ENCODE measurements around the gene PIGR.

The PIGR gene, protein sequence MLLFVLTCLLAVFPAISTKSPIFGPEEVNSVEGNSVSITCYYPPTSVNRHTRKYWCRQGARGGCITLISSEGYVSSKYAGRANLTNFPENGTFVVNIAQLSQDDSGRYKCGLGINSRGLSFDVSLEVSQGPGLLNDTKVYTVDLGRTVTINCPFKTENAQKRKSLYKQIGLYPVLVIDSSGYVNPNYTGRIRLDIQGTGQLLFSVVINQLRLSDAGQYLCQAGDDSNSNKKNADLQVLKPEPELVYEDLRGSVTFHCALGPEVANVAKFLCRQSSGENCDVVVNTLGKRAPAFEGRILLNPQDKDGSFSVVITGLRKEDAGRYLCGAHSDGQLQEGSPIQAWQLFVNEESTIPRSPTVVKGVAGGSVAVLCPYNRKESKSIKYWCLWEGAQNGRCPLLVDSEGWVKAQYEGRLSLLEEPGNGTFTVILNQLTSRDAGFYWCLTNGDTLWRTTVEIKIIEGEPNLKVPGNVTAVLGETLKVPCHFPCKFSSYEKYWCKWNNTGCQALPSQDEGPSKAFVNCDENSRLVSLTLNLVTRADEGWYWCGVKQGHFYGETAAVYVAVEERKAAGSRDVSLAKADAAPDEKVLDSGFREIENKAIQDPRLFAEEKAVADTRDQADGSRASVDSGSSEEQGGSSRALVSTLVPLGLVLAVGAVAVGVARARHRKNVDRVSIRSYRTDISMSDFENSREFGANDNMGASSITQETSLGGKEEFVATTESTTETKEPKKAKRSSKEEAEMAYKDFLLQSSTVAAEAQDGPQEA

DNA sequence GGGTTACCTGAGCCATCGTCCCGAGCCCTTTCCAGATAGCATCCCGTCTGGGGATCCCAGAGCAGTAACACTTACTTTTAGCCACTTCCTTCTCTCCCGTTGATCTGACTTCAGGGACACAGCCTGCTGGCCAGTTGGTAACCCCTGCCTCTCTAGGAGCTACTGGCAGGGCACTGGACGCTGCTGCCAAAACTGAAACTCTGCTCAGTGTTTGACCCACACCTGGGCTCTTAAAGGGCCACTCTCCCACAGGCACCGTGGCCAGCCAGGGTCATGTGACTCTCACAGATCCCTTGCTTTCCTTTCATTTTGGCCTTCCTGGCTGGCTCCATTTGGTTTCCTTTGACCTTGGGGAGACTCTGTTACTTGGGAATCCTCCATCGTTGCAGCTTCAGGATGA lies at the start of gene PIGR:
PIGR (minus strand) TSS at position 206 of the 400 bp plus-strand sequence. CDS start 5,935 bp downstream, outside the sequence.
- ChIA-PET POLR2A (ENCODE audit: low non-redundant PET) (no interaction called here), CTCF (no interaction called here)
- no peak for DNase-seq (ENCODE audit: low spot score)
- no peak within 1 kb of the TSS for H3K27ac ChIP-seq
- TF ChIP-seq, protein P1, sequence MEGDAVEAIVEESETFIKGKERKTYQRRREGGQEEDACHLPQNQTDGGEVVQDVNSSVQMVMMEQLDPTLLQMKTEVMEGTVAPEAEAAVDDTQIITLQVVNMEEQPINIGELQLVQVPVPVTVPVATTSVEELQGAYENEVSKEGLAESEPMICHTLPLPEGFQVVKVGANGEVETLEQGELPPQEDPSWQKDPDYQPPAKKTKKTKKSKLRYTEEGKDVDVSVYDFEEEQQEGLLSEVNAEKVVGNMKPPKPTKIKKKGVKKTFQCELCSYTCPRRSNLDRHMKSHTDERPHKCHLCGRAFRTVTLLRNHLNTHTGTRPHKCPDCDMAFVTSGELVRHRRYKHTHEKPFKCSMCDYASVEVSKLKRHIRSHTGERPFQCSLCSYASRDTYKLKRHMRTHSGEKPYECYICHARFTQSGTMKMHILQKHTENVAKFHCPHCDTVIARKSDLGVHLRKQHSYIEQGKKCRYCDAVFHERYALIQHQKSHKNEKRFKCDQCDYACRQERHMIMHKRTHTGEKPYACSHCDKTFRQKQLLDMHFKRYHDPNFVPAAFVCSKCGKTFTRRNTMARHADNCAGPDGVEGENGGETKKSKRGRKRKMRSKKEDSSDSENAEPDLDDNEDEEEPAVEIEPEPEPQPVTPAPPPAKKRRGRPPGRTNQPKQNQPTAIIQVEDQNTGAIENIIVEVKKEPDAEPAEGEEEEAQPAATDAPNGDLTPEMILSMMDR (conservative IDR thresholded peaks at IDR 0.05; ENCODE audit: low read depth) = no peak

DNA sequence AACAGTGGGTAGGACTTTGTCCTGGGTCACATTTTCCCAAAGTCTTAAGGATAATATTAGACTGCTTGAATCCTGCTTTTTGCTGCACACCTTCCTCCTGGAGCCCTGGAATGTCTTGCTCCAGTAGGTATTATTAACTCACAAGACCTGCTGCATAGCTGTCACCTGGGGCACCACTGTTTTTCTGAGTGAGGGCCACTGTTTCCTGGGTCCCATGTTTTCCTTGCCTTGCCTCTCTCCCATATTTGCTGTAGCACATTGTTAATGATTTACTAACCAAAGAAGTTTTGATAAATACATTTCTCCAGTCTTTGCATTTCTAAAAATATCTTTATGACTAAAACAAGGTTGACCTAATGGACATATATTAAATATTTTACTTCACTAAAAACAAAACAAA lies 46.5 kb upstream of the PIGR start:
- ChIA-PET CTCF (no interaction called here), POLR2A (ENCODE audit: low non-redundant PET) (no interaction called here)
- TF ChIP-seq, protein P1 (conservative IDR thresholded peaks at IDR 0.05; ENCODE audit: low read depth) = no peak
- DNase-seq (ENCODE audit: low spot score) = no peak
- H3K27ac ChIP-seq = no peak overlapping the region

DNA sequence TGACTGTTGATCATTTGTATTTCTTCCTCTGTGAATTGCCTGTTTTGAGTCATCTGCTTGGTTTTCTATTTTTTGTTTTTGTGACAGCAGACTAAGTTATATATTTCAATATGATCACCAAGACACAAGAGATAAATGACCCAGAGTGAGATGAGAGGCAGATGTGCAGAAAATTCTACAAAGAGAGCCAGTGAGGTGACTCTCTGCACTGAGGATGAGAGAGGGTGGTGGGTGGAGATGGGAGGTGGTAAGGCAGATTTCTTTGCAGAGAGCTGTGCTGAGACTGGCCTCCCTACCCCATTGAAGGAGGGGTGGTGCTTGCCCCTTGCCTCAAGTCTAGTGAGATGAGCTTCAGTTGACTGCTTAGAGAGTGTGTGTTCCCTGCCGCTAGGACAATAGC lies 41.6 kb upstream of the PIGR start:
- DNase-seq (ENCODE audit: low spot score) = no peak
- TF ChIP-seq, protein P1 (conservative IDR thresholded peaks at IDR 0.05; ENCODE audit: low read depth) = no peak
- CTCF ChIA-PET = no interaction called here
- POLR2A ChIA-PET (ENCODE audit: low non-redundant PET) = no interaction called here
- H3K27ac ChIP-seq = no peak overlapping the region

DNA sequence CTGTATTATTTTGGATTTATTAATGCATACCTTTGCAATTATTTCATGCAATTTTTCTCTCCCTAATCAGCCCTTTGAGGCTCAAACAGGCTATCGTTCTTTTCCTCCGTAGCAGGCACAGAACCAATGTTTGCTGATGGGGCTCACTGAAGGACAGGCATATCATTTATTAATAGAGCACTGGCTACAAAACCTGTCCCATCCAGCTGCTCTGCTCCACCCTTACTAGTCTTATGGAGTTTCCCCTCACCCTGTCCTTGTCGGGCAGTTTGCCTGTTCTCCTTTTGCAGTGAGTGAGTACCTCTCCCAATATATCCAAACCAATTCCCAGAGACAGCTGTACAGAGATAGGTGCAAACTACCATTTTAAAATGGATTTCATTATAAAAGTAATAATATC lies 40.6 kb upstream of the PIGR start:
- TF ChIP-seq, protein P1 (conservative IDR thresholded peaks at IDR 0.05; ENCODE audit: low read depth) = no peak
- POLR2A ChIA-PET (ENCODE audit: low non-redundant PET) = no interaction called here
- CTCF ChIA-PET = interaction anchor here (0.8 kb wide), 1 partner anchor 17 kb away, joined by 3 read pairs; no protein-coding TSS in a partner anchor
- DNase-seq (ENCODE audit: low spot score) = no peak
- H3K27ac ChIP-seq = no peak overlapping the region

DNA sequence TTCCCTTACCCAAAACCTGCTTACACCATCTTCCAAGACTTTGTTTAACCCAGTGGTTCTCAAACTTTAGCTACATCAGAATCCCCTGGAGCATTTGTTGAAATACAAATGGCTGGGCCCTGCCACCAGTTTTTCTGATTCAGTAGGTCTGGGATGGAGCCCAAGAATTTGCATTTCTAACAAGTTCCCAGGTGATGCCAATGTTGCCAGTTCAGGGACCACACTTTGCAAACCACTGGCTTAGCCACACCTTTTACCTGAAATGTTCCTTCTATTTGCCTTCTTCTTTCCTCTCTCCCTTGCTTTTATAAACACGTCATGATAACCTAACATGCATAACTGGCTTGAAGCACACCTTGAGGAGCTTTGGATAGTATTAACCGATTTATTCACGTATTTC lies 40.1 kb upstream of the PIGR start:
- ChIA-PET CTCF (interaction anchor here (0.8 kb wide), 1 partner anchor 18 kb away, joined by 3 read pairs; no protein-coding TSS in a partner anchor), POLR2A (ENCODE audit: low non-redundant PET) (no interaction called here)
- TF ChIP-seq, protein P1 (conservative IDR thresholded peaks at IDR 0.05; ENCODE audit: low read depth) = no peak
- DNase-seq (ENCODE audit: low spot score) = no peak
- H3K27ac ChIP-seq = no peak overlapping the region

DNA sequence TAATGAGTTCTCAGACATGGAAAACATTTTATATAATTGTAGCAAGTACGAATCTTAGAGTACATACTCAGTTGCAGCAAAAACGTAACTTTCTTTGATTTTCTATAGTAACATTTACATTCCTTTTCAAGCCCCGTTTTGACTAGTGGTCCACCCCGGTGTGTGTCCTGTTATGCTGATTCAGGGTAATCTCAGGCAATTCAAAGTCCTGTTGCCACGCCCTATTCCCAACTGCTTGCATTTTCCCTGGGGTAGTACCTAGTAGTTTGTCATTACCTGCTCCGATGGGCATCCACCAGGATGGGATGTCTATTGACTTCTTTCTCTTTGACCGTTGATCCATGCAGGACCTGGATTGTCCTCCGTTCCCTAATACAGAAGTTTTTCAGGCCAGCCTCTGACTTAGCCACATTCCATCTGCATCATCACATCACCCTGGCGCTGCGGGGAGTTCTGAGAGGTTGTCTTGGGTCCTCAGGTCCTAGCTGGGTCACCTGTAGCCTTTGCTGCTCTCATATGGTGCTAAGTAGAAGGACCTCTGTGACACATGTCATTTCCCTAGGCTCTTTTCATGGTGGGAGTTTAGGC lies 39.0 kb upstream of the PIGR start:
- POLR2A ChIA-PET (ENCODE audit: low non-redundant PET) = no interaction called here
- H3K27ac ChIP-seq = no peak overlapping the region
- CTCF ChIA-PET = interaction anchor here (0.6 kb wide), 1 partner anchor 94 kb away, joined by 3 read pairs; no protein-coding TSS in a partner anchor
- TF ChIP-seq, protein P1 (conservative IDR thresholded peaks at IDR 0.05; ENCODE audit: low read depth) = no peak
- DNase-seq (ENCODE audit: low spot score) = no peak

Data from RWPE1 (cell line).